CD4-positive, alpha-beta T cell treated with Interleukin-1 beta for 1 hour (primary cell): Measurements from ENCODE around the gene GPR143.
"Not testable (repeated sequence)": the region's sequence is repeated elsewhere in the genome, so short reads cannot be mapped to it uniquely, and the experiment has no call there.

Experiments used
- DNase-seq, 2 donors: peaks; one replicate each; pipeline ENCODE4 v3.0.0-alpha.2; 2020 to 2022

The GPR143 gene

DNA sequence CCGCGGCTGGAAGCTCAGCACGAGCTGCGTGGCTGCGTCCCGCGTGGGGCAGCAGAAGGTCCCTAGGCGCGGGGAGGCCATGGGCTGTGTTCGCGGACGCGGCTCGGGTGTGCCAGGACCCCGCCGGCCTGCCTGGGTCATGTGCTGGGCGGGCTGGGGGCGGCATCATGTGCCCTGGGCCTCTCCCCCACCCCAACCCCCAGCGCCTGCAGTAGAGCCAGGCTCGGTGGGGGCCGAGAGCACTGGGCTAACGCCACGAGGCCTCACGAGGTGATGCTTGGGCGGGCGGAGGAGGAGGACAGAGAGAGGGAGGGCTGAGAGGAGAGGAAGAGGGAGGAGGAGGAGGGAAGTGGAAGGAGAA is at the start of gene GPR143:
TSS of gene GPR143 (minus strand) at position 111 of the 361 bp plus-strand sequence. CDS start at position 81, 30 bp downstream.
- no peak for DNase-seq

DNA sequence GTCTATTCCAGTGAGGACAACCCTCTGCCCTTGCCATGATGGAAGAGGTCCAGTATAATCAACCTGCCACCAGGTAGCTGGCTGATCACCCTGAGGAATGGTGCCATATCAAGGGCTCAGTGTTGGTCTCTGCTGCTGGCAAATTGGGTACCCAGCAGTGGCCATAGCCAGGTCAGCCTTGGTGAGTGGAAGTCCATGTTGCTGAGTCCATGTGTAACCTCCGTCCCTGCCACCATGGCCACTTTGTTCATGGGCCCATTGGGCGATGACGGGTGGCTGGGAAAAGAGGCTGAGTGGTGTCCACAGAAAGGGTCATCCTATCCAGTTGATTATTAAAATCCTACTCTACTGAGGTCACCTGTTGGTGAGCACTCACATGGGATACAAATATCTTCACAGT is 45.4 kb upstream of the GPR143 start:
- not testable (repeated sequence) for DNase-seq

DNA sequence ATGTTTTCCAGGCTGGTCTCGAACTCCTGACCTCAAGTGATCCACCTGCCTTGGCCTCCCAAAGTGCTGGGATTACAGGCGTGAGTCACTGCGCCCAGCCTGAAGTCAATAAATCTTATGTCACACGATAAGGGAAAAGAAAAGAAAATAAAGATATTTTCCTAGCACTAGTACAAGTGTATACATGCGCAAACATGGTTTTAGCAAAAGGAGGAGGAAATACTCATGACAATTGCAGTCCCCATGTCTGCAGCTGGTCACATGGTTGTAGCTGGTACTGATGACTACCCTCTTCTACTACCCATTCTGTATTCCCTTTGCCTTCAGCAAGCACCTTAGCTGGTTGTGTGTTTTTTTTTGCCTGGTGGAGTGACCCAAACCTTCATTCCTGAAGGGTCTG is 44.2 kb upstream of the GPR143 start:
- not testable (repeated sequence) for DNase-seq

DNA sequence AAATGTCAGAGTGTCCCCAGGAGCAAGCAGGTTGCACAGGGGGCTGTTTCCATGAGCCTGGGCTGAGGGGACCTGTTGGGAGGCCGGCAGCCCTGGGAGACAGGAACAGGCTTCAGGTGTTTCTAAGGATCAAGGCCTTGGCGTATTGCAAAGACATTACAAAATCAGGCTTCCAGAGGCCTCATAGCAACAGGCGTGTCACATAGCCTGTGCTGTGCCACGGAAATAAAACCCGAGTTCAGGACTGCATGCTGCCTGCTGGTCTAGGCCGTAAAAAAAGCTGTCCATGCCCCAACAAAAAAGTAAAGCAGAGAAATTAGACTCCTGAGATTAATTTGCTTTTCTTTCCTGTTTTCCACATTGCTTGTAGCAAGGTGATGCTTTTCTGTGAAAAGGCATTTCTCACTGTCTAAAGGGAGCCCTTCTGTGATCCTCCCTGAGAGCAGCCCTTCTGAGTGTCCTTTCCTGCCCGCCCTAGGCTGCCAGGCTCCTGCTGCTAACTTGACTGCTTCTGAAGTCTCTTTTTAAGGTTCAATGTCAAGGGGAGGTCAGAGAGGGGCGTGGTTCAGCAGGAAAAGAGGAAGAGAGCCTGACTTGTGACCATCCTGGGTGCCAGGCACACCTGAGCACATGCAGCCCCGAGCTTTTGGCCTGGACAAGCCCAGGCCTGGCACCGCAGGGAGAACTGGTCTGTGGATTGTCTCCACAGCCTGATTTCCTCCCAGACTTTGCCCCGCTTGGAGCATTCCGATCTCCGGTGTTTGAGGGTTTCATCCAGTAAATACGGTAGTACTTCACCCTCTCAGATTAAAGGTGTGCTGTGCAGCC is 41.9 kb upstream of the GPR143 start:
- DNase-seq, result no peak

DNA sequence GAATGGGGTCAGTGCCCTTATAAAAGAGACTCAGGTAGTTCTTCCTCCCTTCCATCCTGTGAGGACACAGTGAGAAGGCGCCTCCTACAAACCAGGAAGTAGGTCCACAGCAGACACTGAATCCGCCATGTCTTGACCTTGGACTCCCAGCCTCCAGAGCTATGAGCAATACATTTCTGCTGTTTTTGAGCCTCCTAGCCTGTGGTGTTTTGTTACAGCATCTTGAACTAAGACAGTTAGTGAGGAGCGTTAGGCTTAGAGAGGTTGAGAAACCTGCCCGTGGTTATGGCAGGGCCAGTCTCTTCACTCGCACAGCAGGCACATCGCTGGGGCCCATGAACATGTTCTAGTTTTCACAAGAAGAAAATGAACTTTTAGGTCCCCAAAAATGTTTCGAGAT is 40.3 kb upstream of the GPR143 start:
- DNase-seq, result no peak

DNA sequence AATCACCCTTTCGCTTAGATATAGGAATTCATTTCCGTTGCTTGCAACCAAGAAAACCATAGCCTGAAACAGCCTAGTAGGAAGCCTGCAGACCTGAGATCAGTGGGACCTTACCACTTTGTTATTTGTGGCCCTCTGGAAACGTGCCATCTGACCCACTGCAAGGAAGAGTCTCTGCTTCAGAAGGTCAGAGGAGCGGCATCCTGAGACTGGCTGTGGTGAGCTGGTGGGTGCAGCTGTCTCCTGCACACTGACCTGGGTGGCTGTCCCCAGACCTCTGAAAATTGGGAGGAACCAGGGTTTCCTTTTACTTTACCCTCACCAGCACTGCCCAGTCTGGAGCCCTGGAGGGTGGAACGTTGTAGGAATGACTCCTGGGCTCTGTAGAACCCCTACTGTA is 38.8 kb upstream of the GPR143 start:
- DNase-seq, result no peak

DNA sequence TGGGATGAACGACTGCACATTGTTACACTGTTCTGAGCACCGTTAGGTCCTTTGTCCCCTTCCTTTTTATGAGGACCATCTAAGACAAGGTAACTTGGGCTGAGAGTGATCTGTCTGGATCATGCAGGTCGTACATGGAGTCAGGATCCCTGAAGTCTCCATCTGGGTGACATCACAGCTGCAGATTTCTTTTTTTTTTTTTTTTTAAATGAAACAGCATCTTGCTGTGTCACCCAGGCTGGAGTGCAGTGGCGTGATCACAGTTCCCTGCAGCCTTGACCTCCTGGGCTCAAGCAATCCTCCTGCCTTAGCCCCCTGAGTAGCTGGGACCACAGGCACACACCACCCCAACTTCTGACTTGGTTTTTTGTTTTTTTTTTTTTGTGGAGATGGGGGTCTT is 37.1 kb upstream of the GPR143 start:
- no peak for DNase-seq

DNA sequence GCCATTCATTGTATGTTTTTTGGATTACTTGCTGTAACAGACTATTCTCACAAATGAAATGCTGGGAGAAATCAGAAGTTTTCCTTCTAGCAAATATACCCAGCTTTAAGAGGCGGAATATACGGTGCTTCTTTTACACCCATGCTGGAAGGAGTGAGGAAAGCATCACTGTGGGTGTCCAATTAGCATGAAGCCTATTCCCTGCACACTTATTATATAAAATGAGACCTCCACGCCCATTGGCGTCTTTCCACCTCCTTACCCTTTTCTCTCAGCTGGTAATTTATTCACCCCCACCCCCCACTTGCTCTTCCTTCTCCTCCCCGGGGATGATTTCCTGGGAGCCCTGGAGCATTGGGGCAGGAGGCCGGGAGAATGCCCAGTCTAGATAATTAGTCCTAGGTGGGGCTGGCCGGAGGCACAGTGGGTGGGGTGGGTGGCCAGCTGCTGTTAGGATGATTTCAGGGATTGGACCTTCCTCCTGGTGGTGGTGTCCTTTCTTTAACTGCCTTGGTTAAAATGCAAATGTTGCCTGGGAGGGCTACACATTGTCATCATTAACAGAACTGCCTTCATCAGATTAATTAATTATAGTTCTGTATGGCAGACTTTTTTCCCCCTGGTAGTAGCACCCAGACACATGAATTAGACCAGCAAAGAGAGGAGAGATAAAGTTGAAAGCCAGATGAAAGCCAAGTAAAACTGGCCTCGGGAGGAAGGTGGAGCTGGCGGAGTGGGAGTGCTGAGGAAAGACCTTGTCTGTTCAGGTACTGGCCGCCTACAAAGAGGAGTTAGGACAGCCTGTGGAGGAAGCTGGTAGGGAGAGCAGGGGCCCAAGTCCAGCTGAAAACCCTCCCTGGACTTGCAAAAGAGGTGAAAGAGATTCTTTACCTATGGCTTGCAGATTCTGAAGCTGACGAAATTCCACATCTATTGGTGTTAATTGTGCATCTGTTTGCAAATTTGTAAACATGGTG is 32.0 kb upstream of the GPR143 start:
- no peak for DNase-seq

DNA sequence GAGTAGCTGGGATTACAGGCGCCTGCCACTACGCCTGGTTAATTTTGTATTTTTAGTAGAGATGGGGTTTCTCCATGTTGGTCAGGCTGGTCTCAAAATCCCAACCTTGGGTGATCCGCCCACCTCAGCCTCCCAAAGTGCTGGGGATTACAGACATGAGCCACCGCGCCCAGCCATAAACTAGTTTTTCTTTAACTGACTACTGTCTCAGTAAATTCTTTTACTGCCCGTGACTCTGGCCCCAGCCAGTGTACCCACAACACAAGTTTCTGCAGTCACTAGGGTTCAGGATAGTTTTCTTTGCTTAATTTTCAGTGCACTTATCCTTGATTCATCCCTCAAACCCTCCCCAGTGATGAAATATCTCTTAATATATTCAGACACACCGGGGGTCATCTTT is 28.8 kb upstream of the GPR143 start:
- DNase-seq, result no peak

DNA sequence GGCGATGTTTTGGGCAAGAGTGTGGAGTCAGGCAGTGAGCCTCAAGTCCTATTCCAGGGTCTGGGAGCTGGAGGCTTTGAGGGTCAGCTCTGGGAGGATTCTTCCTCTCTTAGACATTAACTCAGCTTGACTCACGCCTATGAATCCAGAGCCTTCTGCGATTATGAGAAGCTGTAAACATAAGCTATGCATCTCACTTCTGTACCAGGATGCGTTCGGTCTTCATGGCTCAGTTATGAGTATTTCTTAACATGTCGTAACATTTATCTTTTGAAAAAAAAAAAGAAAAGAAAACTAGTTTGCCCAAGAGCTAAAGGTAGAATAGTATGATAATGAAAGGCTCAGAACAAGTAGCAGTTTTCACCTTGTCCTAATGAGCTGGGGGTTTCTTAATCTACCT is 25.2 kb upstream of the GPR143 start:
- DNase-seq, result no peak

DNA sequence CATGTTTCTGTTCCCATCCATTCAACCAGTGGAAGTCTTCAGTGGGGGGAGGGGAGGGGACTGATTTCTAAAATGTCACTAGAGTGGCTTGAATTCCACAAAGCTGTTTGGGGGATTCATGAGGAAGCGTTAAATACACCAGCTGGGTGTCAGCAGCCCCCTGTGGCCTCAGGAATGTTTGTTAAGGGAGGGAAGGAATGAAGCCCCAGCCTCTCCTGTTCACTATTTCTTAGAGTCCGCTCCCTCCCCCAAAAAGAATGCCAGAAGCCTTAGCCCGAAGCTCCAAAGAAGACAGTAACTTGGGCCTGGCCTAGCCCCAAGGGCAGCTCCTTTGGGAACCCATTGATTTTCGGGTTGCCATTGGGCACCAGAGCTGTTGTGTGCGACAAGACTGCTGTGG is 23.9 kb upstream of the GPR143 start:
- no peak for DNase-seq

DNA sequence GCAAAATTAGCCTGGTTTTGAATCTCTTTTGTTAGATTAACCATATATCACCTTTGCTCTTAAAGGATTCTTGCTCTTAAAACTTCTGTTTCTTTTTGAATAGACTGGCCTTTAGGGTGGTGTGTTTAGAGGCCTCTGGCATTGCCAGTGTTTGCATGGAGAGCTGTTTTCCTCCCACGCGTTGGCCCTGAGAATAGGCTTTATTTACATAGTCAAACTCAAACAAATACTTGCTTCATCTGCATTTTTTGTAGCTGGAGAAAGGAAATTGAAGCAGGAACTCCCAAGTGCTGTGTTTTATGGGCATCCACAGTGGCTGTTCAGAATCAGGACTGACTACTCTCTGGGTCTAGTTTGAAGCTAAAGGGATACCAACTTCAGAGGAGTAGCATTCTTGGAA is 23.3 kb upstream of the GPR143 start:
- no peak for DNase-seq

DNA sequence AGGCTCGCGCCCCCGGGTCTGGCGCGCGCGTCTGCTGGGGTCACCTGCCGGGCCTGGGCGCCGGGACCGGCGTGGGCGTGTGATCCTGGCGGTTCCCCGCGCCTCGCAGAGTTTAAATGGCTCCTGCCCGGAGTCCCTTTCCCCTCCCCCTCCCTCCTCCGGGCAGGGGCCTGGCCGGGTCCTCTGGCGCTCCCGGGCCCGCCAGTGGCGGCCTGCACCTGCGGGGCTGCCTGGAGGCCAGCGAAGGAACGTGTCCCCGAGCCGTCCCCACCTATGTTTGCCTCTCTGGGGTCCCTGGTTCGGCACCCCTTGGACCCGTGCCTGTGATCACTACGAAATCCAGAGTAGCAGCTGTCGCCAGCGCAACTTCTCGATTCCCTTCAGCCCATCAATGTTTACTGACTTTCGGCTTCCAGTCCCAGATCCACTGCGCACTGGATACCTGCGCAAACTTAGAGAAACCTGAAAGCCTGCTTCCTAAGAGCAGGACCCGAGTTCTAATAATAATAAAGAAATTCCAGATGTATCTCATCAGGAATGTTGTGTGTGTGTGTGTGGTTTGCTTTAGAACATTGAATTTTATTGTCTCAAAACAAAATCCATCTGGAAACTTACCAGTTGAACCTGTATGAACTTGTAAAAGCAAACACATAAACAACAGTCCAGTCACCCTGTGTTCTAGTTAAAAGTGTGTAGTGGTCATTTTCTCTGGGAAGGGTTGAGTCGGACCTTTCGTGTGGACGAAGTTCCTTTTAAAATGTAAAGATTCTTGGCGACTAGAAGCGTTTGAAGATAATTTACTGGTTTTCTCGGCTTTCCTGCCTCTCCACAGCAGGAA is 21.4 kb upstream of the GPR143 start:
- DNase-seq, result no peak

DNA sequence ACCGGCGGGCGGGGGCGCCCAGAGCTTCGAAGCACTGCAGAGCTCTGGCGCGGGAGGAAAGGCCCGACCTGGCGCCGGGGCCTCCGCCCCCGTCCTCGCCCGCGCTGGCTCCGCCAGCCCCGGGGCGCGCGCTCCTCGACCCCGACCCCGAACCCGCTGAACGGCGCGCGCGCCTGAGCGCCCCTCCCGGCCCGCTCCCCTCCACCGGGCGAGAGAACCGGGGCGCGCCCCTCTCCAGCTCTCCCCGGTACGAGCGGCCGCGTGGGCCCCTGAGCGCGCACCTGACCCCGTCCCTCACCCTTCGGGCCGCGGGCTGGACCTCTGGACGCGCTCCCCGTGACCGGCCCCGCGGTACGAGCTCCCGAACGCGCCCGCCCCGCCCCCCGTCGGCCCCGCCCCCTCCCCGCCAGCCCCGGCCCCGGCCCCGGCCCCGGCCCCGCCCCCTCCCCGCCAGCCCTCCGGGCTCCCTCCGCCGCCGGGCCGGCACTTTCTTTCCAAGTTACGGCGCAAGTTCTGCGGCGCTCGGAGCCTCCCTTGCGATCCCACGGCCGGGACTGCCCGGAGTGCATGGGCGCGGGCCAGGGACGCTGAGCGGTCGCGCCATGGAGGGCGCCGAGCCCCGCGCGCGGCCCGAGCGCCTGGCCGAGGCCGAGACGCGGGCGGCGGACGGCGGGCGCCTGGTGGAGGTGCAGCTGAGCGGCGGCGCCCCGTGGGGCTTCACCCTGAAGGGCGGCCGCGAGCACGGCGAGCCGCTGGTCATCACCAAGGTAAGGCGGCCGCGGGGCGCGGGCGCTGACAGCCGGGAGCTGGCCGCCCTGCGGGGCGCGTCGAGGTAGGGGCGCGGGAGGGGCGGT is 20.5 kb upstream of the GPR143 start, which contains the start of gene SHROOM2:
TSS of gene SHROOM2 (plus strand) at position 486 of the 854 bp plus-strand sequence. CDS start at position 603, 117 bp downstream.
- no peak for DNase-seq

DNA sequence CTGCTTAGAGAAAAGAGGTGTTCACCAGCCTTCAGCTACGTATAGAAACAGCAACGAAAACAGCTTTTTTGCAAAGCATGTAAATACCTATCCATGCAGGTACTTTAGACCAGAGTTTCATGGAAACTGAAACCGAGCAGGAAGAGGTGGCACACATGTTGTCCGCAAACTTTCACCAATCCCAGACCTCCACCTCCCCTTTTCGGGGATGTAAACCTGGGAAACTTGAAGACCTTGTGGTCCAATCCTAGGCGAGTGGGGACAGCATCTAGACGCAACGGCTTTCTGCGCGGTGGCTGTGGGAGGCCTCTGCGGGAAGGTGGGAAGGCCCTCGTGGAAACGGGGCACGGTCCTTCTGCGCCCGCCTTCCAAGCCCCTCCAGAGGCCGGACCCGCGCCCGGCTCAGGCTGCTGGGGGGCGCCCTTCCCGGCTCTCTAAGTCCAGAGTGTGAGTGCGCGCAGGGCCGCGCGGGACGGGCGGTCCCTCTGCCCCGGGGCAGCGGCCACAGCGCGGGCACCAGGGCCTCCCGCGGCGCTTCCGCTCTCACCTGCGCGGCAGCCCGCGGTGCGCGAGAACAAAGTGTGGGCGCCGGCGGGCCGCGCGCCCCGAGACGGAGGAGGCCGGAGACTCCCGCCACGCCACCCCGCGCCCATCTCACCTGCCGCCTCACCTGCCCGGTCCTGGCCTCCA is 19.8 kb upstream of the GPR143 start:
- no peak for DNase-seq

DNA sequence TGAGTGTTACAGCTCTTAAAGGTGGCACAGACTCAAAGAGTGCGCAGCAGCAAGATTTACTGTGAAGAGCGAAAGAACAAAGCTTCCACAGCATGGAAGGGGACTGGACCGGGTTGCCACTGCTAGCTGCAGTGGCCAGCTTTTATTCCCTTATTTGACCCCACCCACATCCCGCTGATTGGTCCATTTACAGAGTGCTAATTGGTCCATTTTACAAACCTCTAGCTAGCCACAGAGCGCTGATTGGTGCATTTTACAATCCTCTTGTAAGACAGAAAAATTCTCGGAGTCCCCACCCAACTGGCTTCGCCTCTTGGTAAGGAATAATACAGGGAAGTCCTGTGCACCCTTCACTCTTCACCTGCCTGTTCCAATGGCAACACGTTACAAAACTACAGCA is 18.7 kb upstream of the GPR143 start:
- DNase-seq, result no peak

DNA sequence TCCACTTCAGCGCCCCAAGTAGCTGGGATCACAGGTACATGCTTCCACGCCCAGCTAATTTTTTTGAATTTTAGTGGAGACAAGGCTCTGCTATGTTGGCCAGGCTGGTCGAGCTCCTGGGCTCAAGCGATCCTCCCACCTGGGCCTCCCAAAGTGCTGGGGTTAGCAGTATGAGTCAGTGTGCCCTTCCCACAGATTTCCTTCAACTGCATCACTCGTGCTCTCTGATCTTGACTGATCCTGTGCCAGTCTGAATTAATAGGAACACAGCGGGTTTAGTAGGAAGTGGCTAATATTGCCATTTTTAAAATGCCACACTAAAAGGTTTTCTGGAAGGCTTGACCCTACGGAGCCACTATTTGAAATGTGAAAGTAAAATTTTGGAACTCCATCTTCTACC is 16.3 kb upstream of the GPR143 start:
- DNase-seq, result no peak

DNA sequence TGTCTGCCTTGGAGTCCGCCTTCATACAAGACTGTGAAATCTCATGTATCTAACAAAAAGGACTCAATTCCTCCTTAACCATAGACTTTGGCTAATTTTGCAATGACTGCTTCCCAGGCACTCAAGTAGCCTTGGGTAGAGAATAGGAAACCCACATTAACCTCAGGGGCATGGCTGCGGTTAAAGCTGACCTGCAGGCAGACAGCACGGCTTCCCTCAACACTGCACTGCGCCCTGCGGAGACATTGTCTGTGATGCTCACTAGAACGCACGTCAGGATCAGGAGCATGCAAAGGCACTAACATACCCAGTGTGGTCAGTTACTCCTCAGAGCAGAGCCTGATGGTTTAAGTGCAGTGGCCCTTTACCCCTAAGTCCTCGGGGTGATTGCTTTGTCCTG is 10.3 kb upstream of the GPR143 start:
- DNase-seq, result no peak

DNA sequence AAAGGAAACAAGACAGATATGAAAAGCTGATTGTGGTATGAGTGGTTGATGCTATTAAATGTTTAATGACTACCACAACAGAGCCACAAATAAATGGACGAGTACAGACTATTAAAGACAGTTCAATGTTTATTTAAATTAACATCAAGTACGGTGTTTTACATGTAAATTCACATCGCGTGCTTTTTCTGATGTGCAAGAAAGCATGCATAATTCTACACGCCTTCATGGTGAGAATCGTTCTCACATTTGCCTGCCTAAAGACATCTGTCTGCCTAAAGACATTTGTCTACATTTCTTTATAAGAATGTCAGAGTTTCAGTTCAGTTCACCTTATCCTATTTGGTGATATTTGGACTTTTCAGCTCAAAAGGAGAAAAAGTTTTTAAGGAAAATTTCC is 7.3 kb upstream of the GPR143 start:
- DNase-seq, result no peak

DNA sequence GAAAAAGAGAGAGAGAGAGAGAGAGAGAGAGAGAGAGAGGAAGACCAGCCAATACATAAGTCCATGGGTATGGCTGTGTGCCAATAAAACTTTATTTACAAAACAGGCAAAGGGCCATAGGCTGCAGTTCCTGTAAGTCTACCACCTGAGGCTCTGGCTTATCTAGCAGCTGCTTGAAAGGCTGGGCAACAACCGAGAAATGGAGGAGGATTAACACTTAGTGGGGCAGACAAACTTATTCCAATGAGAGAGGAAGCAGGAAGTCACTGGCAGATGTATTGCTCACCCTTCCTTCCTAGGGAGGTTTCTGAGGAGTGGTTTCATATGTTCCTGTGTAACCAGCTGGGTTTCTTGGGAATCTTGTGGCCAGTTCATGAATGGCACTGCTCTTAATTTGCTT is 4.7 kb upstream of the GPR143 start:
- no peak for DNase-seq

DNA sequence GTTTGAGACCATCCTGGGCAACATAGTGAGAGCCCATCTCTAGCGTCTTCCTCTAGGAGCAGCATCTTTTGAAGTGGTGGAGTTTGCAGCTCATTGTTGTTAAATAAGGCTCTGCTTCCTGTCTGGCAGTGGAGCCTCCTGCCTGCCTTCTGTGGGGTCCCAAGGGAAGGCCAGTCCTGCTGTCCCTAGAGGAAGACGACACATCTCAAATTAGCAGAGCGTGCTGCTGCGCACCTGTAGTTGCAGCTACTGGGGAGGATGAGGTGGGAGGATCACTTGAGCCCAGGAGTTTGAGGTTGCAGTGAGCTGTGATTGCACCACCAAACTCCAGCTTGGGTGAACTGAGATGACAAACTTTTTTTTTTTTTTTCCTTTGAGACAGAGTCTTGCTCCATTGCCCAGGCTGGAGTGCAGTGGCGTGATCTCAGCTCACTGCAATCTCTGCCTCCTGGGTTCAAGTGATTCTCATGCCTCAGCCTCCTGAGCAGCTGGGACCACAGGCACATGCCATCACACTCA is 2.7 kb upstream of the GPR143 start:
- not testable (repeated sequence) for DNase-seq
